DOHH2 (cell line): ENCODE data around the gene ERN1.

Experiments
- H3F3A ChIP-seq: fragments of 200-600 bp; sonication (generic), shearing (Covaris generic); 2 replicates; pipeline ENCODE4 v1.6.0; 2016; ENCODE audit warnings: antibody characterized with exemption, mild to moderate bottlenecking; ENCODE audit not compliant: control insufficient read depth, insufficient read depth
- H3K27ac ChIP-seq: fragments of 200-600 bp; sonication (generic); 2 replicates; pipeline ENCODE4 v1.5.1; 2014; ENCODE audit warnings: low read depth, mild to moderate bottlenecking, low read length, moderate library complexity
- H3K27me3 ChIP-seq: fragments of 200-600 bp; sonication (generic); 2 replicates; pipeline ENCODE4 v1.6.1; 2014; ENCODE audit warnings: mild to moderate bottlenecking, low read length, mixed read lengths; ENCODE audit not compliant: control insufficient read depth
- H3K36me3 ChIP-seq: fragments of 200-600 bp; sonication (generic); 2 replicates; pipeline ENCODE4 v1.6.1; 2014; ENCODE audit warnings: mild to moderate bottlenecking, low read length, moderate library complexity, mixed read lengths; ENCODE audit not compliant: control insufficient read depth
- H3K4me1 ChIP-seq: fragments of 200-600 bp; sonication (generic); 2 replicates; pipeline ENCODE4 v1.6.1; 2014; ENCODE audit warnings: mild to moderate bottlenecking, low read length, mixed read lengths; ENCODE audit not compliant: control insufficient read depth
- H3K4me2 ChIP-seq: fragments of 200-600 bp; sonication (generic); 2 replicates; pipeline ENCODE4 v1.6.0; 2014; ENCODE audit warnings: mild to moderate bottlenecking, low read length, moderate library complexity
- H3K4me3 ChIP-seq: fragments of 200-600 bp; sonication (generic); 2 replicates; pipeline ENCODE4 v1.5.1; 2014; ENCODE audit warnings: mild to moderate bottlenecking, low read length, mixed read lengths
- H3K79me2 ChIP-seq: fragments of 200-600 bp; sonication (generic); 2 replicates; pipeline ENCODE4 v1.6.1; 2014; ENCODE audit warnings: mild to moderate bottlenecking, low read length, mixed read lengths; ENCODE audit not compliant: control insufficient read depth
- H3K9me2 ChIP-seq: fragments of 200-600 bp; sonication (generic); replicated peaks from 2 replicates; pipeline ENCODE4 v1.6.1; 2014; ENCODE audit warnings: mild to moderate bottlenecking, low read length, mixed read lengths; ENCODE audit not compliant: control insufficient read depth
- H3K9me3 ChIP-seq: fragments of 200-600 bp; sonication (generic); 2 replicates; pipeline ENCODE4 v1.6.1; 2014; ENCODE audit warnings: antibody characterized with exemption, low read length, mixed read lengths; ENCODE audit not compliant: control insufficient read depth, insufficient read depth
- H4K20me1 ChIP-seq: fragments of 200-600 bp; sonication (generic); 2 replicates; pipeline ENCODE4 v1.6.0; 2014; ENCODE audit warnings: low read depth, mild to moderate bottlenecking, antibody characterized with exemption, low read length, moderate library complexity; ENCODE audit not compliant: control insufficient read depth, insufficient read depth
- EZH2phosphoT487 ChIP-seq: fragments of 200-600 bp; sonication (generic); IDR thresholded peaks from 2 replicates; pipeline ENCODE4 v1.6.1; 2017; ENCODE audit warnings: borderline replicate concordance, mild to moderate bottlenecking, antibody characterized with exemption, low read length, moderate library complexity, mixed read lengths
- TF ChIP-seq, protein P1 (sequence below): fragments of 200-600 bp; sonication (generic); IDR thresholded peaks from one replicate; pipeline ENCODE4 v1.5.1; 2014; ENCODE audit warnings: antibody characterized with exemption, mild to moderate bottlenecking, low read depth, low read length; ENCODE audit not compliant: poor library complexity, severe bottlenecking

Gene ERN1

DNA sequence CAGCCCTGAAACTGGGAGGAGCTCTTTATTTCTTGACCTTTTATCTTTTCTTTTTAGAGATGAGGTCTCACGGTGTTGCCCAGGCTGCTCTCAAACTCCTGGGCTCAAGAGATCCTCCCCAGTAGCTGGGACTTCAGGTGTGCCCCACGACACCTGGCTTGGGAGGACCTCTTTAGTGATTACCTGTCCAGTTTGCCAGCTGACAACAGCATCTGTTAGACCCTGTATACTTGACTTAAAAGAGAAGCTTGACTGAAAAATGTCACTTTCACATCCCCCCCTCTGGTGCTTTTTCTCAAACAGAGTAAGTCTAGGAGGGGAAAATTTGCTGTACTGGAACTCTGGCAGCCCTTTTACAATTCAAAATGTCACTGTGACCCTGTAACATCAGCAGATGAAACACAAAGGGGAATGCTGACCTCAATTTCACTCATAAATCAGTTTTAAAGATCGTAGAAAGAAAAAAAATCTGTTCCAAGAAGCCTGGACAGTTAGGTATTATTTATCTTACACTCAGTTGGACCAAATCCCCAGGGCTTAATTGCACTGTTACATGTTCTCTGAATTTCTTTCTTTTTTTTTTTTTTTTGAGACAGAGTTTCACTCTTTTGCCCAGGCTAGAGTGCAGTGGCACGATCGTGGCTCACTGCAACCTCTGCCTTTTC is 1.8 kb upstream of the ERN1 start:
- H3K27ac ChIP-seq = no peak overlapping the region
- H3K4me3 ChIP-seq = no peak overlapping the region
- peaks cover 18% of the 10 kb centered on the region for H3K4me1 ChIP-seq

GRCh38 chr17:64130559-64131001 is 636 bp upstream of the ERN1 start:
- H3K4me3 ChIP-seq = peak overlapping the region; percentile 90
- no peak overlapping the region for H3K27ac ChIP-seq
- no peaks in the 10 kb centered on the region for H4K20me1 ChIP-seq
- peaks cover 18% of the 10 kb centered on the region for H3K4me1 ChIP-seq
- no peaks in the 10 kb centered on the region for H3K9me2 ChIP-seq
- peak overlapping the region; percentile 95 for H3K4me2 ChIP-seq
- TF ChIP-seq, protein P1, sequence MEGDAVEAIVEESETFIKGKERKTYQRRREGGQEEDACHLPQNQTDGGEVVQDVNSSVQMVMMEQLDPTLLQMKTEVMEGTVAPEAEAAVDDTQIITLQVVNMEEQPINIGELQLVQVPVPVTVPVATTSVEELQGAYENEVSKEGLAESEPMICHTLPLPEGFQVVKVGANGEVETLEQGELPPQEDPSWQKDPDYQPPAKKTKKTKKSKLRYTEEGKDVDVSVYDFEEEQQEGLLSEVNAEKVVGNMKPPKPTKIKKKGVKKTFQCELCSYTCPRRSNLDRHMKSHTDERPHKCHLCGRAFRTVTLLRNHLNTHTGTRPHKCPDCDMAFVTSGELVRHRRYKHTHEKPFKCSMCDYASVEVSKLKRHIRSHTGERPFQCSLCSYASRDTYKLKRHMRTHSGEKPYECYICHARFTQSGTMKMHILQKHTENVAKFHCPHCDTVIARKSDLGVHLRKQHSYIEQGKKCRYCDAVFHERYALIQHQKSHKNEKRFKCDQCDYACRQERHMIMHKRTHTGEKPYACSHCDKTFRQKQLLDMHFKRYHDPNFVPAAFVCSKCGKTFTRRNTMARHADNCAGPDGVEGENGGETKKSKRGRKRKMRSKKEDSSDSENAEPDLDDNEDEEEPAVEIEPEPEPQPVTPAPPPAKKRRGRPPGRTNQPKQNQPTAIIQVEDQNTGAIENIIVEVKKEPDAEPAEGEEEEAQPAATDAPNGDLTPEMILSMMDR = no peak
- TF ChIP-seq EZH2phosphoT487 = no peak
- no peaks in the 10 kb centered on the region for H3K79me2 ChIP-seq
- peaks cover 34% of the 10 kb centered on the region for H3K27me3 ChIP-seq
- no peaks in the 10 kb centered on the region for H3K9me3 ChIP-seq
- 0 out of 2 replicates have a peak, but pooled peaks cover 4% of the 10 kb centered on the region for H3F3A ChIP-seq
- no peaks in the 10 kb centered on the region for H3K36me3 ChIP-seq

More for the DNA sequence above, 1.8 kb upstream of the ERN1 start:
- H3K4me2 ChIP-seq = no peak overlapping the region
- 0 out of 2 replicates have a peak, but pooled peaks cover 4% of the 10 kb centered on the region for H3F3A ChIP-seq
- TF ChIP-seq, protein P1 = no peak
- no peak for TF ChIP-seq EZH2phosphoT487
- H3K27me3 ChIP-seq = peaks cover 31% of the 10 kb centered on the region
- no peaks in the 10 kb centered on the region for H3K9me3 ChIP-seq
- H4K20me1 ChIP-seq = no peaks in the 10 kb centered on the region
- no peaks in the 10 kb centered on the region for H3K79me2 ChIP-seq
- no peaks in the 10 kb centered on the region for H3K9me2 ChIP-seq
- H3K36me3 ChIP-seq = no peaks in the 10 kb centered on the region

DNA sequence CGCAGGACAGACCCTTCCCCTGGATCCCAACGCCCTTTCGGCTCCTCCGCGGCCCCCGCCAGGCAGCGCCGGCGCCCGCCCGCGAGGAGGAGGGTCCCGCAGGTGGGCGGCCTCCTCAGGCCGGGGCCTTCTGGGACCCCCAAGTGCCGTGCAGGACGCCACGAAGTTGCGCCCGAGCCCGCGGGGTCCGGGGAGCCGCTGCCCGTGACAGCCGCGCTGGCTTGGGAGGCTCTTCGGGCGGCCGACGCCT is 504 bp downstream of the ERN1 start:
- Histone ChIP-seq H3K36me3 (no peaks in the 10 kb centered on the region), H3K27ac (no peak overlapping the region), H4K20me1 (no peaks in the 10 kb centered on the region), H3K4me1 (peaks cover 18% of the 10 kb centered on the region), H3K4me2 (peak overlapping the region; percentile 95), H3K27me3 (peaks cover 39% of the 10 kb centered on the region), H3K9me3 (no peaks in the 10 kb centered on the region), H3K9me2 (no peaks in the 10 kb centered on the region), H3K79me2 (no peaks in the 10 kb centered on the region), H3K4me3 (peak overlapping the region; percentile 90), H3F3A (0 out of 2 replicates have a peak, but pooled peaks cover 4% of the 10 kb centered on the region)
- TF ChIP-seq, protein P1 = no peak
- no peak; the same call in 1 of the 2 replicates for TF ChIP-seq EZH2phosphoT487
